Fibroblast of pulmonary artery (primary cell): ENCODE data around the gene BHLHE41.
A peak's percentile ranks its signal among the peaks of the same experiment; 100 is the strongest.

Experiments used
- DNase-seq: peaks from one replicate; pipeline ENCODE4 v3.0.0-alpha.2; 2010; ENCODE audit warnings: low read depth
- H3K4me3 ChIP-seq: replicated peaks from 2 replicates; pipeline ENCODE4 v1.5.1; 2011; ENCODE audit warnings: low read depth, mild to moderate bottlenecking, control low read depth, low read length, moderate library complexity
- CTCF ChIP-seq: IDR thresholded peaks from 2 replicates; pipeline ENCODE4 v1.5.1; 2011; ENCODE audit warnings: mild to moderate bottlenecking, control low read depth, low read length, inconsistent platforms; ENCODE audit errors: missing control alignments

Gene BHLHE41

GRCh38 chr12:26162174-26162573 is 37.3 kb upstream of the BHLHE41 start:
- DNase-seq = no peak
- no peak for TF ChIP-seq CTCF

GRCh38 chr12:26158078-26158764 is 33.4 kb upstream of the BHLHE41 start:
- no peak overlapping the region for H3K4me3 ChIP-seq
- no peak for DNase-seq
- TF ChIP-seq CTCF = no peak

More at GRCh38 chr12:26162174-26162573, 37.3 kb upstream of the BHLHE41 start:
- H3K4me3 ChIP-seq = no peak overlapping the region

- no peak for TF ChIP-seq CTCF
- no peak overlapping the region for H3K4me3 ChIP-seq
- DNase-seq = no peak
Measured at GRCh38 chr12:26157001-26157400, 32.2 kb upstream of the BHLHE41 start.

- no peak for TF ChIP-seq CTCF
- no peak for DNase-seq
- no peak overlapping the region for H3K4me3 ChIP-seq
Measured at GRCh38 chr12:26156201-26156871, 31.5 kb upstream of the BHLHE41 start.

GRCh38 chr12:26153421-26154154 is 28.8 kb upstream of the BHLHE41 start:
- no peak overlapping the region for H3K4me3 ChIP-seq
- TF ChIP-seq CTCF = peak; percentile 12
- DNase-seq = peak; percentile 95

- no peak for TF ChIP-seq CTCF
- H3K4me3 ChIP-seq = no peak overlapping the region
- no peak for DNase-seq
Measured at GRCh38 chr12:26152507-26153102, 27.8 kb upstream of the BHLHE41 start.
